ENCODE results near the gene PPAN.

DNA sequence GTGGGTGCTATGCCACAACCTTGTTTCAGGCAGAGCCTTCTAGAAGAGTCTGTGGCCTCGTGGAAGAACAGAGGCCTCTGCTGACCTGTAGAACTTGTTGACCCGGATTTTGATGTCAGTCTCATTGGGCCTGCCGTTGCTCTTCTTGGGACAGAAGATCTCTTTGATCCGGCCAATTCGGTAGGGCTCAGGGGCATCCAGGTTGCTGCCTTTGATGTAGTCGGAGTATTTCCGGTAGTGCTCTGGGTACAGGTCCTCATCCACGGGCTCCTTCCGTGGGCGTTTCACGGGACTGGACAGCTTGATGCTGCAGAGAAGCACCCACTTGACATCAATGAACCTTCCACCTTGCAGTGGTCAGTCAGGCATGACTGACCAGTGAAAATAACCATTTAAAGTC lies 37.5 kb downstream of the PPAN start:
- TF ChIP-seq POLR2AphosphoS5 (IDR thresholded peaks at IDR 0.05; ENCODE audit: low read depth, low read length), result no peak
- no peak for TF ChIP-seq POLR2A (IDR thresholded peaks at IDR 0.05; ENCODE audit: low read depth, low read length)
- TF ChIP-seq TAF1 (IDR thresholded peaks at IDR 0.05; ENCODE audit: borderline replicate concordance, low read depth, low read length), result no peak

Data from GM12892 (cell line).